Cardiac ventricle fibroblast (primary cell): Measurements from ENCODE around the gene BCAN. TPM values are rescaled to one million over a fixed set of nuclear protein-coding genes. Genes with fewer than 3 reads are reported as not detected.

Source experiments
- total RNA-seq: library from RNA; depleted of rRNA; stranded (reverse); fragments of >200 nt; gene quantifications from 2 replicates; pipeline ENCODE4 v1.2.3, GENCODE V29; 2015

Gene BCAN, protein sequence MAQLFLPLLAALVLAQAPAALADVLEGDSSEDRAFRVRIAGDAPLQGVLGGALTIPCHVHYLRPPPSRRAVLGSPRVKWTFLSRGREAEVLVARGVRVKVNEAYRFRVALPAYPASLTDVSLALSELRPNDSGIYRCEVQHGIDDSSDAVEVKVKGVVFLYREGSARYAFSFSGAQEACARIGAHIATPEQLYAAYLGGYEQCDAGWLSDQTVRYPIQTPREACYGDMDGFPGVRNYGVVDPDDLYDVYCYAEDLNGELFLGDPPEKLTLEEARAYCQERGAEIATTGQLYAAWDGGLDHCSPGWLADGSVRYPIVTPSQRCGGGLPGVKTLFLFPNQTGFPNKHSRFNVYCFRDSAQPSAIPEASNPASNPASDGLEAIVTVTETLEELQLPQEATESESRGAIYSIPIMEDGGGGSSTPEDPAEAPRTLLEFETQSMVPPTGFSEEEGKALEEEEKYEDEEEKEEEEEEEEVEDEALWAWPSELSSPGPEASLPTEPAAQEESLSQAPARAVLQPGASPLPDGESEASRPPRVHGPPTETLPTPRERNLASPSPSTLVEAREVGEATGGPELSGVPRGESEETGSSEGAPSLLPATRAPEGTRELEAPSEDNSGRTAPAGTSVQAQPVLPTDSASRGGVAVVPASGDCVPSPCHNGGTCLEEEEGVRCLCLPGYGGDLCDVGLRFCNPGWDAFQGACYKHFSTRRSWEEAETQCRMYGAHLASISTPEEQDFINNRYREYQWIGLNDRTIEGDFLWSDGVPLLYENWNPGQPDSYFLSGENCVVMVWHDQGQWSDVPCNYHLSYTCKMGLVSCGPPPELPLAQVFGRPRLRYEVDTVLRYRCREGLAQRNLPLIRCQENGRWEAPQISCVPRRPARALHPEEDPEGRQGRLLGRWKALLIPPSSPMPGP
- 0.06 TPM in 1 of 2 replicates, not detected in the other for total RNA-seq

GRCh38 chr1:156641761-156642264 lies at the start of gene BCAN:
Gene BCAN (plus strand): TSS chr1:156642117. CDS start chr1:156646055, 3,938 bp downstream.

DNA sequence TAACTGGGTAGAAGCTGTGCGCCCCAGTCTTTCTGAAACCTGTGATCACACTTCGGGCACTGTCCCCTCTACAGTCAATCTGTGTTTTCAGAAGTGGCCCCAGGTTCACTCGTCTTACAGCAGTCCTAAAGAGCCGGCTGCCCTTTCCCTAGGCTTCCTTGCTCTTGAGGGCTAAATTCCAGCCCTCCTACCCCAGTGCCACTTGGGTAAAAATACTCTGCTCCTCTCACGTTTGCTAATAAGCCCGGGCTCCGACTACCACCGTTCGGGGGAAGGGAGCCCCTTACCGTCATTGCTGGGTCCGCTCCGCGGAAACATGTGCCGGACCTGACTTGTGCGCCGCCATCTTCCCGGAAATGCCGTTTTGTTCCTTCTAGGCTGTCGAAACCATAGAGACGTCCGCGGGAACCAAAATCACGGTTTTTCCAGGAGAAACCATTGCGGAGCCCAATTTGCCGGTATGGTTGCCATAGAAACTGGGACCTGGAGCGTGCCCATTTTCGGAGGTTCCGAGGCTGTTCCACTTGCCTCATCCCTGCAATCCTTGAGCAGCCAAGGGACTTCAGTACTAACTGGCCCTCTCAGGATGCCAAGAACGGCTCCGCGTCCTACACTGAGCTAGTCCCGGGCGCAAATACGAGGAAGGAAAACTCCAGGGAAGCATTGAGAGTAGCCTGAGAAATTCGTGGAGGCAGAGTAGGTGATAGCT lies 40.6 kb upstream of the BCAN start, which contains the start of gene GPATCH4:
Gene GPATCH4 (minus strand): TSS at position 358 of the 709 bp plus-strand sequence.

GRCh38 chr1:156618853-156619581 lies 22.9 kb upstream of the BCAN start, which contains the start of gene HAPLN2:
Gene HAPLN2 (plus strand): TSS chr1:156619415. CDS start chr1:156623491, 4,076 bp downstream.

GRCh38 chr1:156676820-156677615 lies 35.1 kb downstream of the BCAN start, which contains the start of gene NES:
Gene NES (minus strand): TSS chr1:156677407. CDS start chr1:156677264, 143 bp downstream.

DNA sequence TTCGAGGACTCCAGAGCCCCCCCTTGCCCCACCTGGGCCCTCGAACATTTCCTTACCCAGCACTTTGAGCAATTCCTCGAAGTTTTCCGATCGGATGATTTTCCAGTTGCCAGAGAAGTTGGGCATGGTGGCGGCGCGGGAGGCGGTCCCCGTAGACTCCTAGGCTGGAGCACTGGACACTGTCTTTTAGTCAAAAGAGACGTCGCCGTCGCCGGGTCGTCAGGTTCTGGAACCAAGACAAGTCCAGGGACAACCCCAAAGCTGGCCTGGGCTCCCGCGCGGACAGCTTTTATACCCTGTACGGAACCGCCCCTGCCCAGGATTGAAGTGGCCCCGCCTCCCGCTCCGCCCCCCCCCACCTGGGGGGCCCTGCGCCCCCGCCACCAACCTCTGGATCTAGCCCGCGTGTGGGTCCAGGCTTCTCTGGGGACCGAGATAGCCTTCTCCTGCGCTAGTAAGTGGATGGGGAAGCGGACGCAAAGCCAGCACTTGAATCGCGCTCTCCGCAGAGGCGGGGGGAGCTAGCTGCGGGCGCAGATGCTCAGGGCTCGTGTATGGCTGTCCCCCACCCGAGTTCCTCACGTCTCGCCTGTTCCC lies 63.5 kb downstream of the BCAN start, which contains the start of gene CRABP2:
Gene CRABP2 (minus strand): TSS at position 263 of the 597 bp plus-strand sequence. CDS start 137 bp downstream, at position 126.

Other genes with a start within 250 kb of the BCAN start
- 17.8 and 21.3 TPM in 2 replicates for gene MEF2D, start 141.3 kb upstream of the BCAN start, total RNA-seq
- gene IQGAP3, start 69.6 kb upstream of the BCAN start, total RNA-seq, result 0.87 and 1.5 TPM in 2 replicates
- gene TTC24, start 62.4 kb upstream of the BCAN start, total RNA-seq, result not detected in 2 replicates
- gene NAXE, start 50.3 kb upstream of the BCAN start, total RNA-seq, result 38.4 and 52.2 TPM in 2 replicates
- 7.7 and 11.5 TPM in 2 replicates for gene GPATCH4, start 40.6 kb upstream of the BCAN start, total RNA-seq
- gene HAPLN2, start 22.7 kb upstream of the BCAN start, total RNA-seq, result 2.2 TPM in 1 of 2 replicates, not detected in the other
- gene NES, start 35.3 kb downstream of the BCAN start, total RNA-seq, result 27.0 and 30.6 TPM in 2 replicates
- gene CRABP2, start 63.5 kb downstream of the BCAN start, total RNA-seq, result 17.6 and 27.8 TPM in 2 replicates
- 13.1 and 14.9 TPM in 2 replicates for gene METTL25B, start 86.4 kb downstream of the BCAN start, total RNA-seq
- gene ISG20L2, start 86.6 kb downstream of the BCAN start, total RNA-seq, result 11.8 and 15.8 TPM in 2 replicates
- 63.6 and 72.1 TPM in 2 replicates for gene MRPL24, start 99.0 kb downstream of the BCAN start, total RNA-seq
- 170 TPM in 2 replicates for gene HDGF, start 109.6 kb downstream of the BCAN start, total RNA-seq
- gene PRCC, start 125.4 kb downstream of the BCAN start, total RNA-seq, result 33.4 and 33.7 TPM in 2 replicates
- gene SH2D2A, start 174.7 kb downstream of the BCAN start, total RNA-seq, result 0.37 and 0.88 TPM in 2 replicates
- gene INSRR, start 217.0 kb downstream of the BCAN start, total RNA-seq, result under 0.01 TPM in 1 of 2 replicates, not detected in the other
- 0.05 TPM in 1 of 2 replicates, not detected in the other for gene NTRK1, start 218.7 kb downstream of the BCAN start, total RNA-seq